GM19324 (cell line): ENCODE data around the gene DNAH11.
"Not testable (repeated sequence)": the region's sequence is repeated elsewhere in the genome, so short reads cannot be mapped to it uniquely, and the experiment has no call there.

ENCODE experiments used
- ATAC-seq: cut with Tn5 transposase; IDR thresholded peaks from one replicate; pipeline ENCODE4 v1.9.1; 2021; ENCODE audit warnings: mild to moderate bottlenecking, moderate library complexity; ENCODE audit not compliant: unreplicated experiment, low FRiP score

DNAH11 gene

DNA sequence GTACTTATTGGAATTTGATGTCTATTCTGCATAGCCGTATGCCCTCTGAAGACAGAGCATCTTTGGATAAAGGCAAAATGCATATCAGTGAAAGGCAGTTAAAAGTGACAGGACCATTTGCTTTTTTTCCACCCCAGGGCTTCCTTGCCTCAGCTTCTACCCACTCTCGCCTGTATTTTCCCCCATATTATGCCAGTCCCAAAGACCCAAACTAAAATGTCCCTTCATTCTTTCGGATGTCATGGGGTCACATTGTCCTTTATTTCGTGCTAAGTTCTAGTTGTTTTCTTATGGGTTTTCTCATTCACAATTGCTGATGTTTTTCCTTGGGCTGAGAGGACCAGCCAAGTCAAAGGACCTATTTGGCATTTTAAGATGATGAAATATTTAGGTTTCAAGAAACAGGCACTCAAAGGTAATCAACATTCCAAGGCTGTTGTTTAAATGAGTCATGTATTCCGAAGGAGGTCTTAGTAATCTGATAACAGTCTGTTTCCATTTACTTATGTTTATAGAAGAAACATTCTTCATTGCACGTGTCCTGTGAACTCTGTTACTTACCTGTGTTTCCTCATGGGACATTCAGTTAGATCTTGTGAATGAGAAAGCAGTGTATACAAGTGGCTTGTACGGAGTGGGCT is 74.1 kb downstream of the DNAH11 start:
- no peak for ATAC-seq

- no peak for ATAC-seq
These were observed 74.7 kb downstream of the DNAH11 start for GRCh38 chr7:21617513-21617912.

- no peak for ATAC-seq
These were observed 75.1 kb downstream of the DNAH11 start for GRCh38 chr7:21617916-21618390.

DNA sequence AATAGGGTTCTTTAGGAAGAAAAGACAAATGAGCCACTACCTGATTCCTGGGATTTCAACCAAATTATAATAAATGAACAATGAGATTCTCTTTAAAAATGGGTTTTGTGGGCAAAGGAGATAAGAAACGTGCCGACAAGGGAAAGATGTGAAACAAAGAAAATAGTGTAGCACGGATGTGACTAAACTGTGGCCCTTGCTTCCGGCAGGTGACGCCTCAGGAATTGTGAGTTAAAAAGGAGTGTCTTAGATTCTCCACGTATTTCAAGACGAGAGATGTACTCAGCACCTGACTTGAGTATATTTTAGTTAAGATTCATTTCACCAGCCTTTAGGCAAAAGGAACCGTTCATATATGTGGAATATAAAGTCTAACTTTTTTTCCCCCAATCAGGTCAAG is 75.9 kb downstream of the DNAH11 start:
- ATAC-seq: no peak

DNA sequence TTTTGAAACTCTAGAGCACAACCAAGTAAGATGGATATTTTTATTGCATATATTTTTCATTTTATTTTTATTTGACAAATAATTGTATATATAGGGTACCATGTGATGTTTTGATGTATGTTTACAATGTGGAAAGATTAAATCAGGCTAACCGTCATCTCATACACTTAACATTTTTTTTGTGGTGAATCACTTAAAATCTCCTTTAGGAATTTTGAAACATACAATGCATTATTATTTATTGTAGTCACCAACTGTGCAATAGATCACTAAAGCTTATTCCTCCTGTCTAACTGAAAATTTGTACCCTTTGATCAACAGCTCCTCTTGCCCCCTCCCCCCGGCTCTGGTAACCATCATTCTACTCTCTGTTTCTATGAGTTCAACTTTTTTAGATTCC is 77.2 kb downstream of the DNAH11 start:
- no peak for ATAC-seq

DNA sequence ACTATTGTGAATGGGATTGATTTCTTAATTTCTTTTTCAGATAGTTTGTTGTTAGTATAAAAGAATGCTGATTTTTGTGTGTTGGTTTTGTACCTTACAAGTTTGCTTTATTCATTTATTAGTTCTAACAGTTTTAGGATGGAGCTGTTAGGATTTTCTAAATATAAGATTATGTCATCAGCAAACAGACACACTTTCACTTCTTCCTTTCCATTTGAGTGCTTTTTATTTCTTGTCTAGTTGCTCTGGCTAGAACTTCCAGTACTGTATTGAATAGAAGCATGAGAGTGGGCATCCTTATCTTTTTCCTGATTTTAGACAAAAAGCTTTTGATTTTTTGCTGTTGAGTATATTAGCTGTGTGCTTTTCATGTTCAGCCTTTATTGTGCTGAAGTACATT is 81.5 kb downstream of the DNAH11 start:
- no peak for ATAC-seq

DNA sequence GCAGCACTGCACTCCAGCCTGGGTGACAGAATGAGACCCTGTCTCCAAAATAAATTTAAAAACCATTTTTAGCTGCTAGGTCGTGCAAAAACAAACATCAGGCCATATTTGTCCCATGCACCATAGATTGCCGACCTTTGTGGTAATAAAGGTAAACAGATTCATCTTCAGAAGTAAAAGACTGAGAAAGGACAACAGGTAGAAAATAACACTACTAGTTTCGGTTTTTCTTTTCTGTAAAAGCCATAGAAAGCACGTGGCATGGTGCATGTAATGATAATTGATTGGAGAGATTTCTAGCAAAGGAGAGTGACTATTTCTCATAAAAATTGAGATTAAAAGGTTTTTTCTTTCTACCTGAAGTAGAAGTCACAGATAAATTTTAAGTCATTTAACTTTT is 93.9 kb downstream of the DNAH11 start:
- no peak for ATAC-seq

GRCh38 chr7:21639206-21639868 is 96.5 kb downstream of the DNAH11 start:
- ATAC-seq: no peak

GRCh38 chr7:21640105-21640504 is 97.3 kb downstream of the DNAH11 start:
- ATAC-seq: no peak

DNA sequence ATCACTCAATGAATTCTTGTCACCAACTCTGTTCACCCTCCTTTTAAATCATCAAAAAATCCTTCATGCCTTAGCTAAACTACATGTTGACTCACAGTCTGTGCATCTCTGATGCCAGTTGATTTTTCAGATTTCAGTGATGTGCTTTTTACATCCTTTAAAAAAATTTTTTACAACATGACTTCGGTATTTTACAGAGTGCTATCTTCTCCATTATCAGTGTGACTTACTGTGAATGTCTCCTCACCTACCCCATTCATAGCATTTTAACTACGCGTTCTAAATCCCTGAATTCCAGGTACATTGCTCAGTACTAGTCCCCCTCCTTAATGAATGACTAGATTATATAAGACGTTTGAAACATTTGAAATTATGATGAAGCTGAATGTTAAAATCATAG is 98.7 kb downstream of the DNAH11 start:
- ATAC-seq: no peak

DNA sequence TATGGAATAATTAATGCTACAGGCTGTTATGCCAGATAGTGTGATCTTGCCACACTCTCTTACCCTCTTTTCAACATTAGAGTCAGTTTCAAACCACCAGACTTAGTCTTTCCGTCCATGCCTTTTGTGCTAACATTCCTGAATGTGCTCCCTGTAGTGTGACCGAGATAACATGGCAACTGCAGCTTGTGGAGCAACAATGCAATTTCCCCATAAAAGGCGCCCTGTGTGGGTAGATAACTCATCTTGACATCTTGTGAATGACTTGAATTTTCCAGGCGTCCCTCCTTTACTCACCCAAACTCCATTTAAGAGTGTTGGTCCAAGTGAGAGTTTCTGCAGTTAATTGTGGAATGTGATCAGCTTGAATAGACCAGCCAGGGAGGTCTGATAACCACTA is 99.6 kb downstream of the DNAH11 start:
- no peak for ATAC-seq

- no peak for ATAC-seq
These were observed 108.9 kb downstream of the DNAH11 start for GRCh38 chr7:21651697-21652096.

GRCh38 chr7:21653623-21654022 is 110.8 kb downstream of the DNAH11 start:
- no peak for ATAC-seq

- ATAC-seq: no peak
These were observed 113.2 kb downstream of the DNAH11 start for GRCh38 chr7:21656081-21656480.

GRCh38 chr7:21656796-21657195 is 114.0 kb downstream of the DNAH11 start:
- no peak for ATAC-seq

DNA sequence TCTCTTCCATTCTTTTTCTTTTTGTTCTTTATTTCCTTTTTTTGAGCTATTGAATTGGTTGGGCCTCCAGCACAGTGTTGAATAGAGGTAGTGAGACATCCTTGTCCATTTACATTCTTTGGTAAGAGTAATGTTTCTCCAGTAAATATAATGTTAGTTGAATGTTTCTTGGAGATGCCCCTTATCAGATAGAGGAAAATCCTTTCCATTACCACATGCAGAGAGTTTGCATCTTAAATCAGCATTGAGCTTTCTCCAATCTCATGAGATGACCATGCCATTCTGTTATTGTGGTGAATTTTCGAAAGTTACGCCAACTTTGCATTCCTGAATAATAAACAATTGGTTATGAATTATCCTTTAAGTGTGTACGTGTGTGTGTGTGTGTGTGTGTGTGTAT is 127.7 kb downstream of the DNAH11 start:
- ATAC-seq: no peak

DNA sequence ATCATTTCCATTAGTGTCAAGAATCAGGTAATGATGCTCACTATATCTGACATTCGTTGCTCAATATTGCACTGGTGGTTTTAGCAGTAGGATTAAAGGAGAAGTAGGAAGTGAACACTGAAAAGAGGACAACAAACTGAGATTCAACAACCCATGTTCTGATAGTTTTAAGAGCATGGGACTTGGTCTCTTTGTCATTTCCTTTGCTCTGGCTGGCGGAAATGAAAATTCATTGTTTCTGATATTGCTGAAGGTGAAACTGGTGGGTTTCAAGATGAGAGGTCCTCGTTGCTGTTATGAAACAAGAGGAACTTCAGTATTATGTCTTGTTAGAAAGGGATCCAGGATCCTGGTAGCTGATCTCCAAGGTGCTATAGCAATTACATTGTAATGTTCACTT is 129.0 kb downstream of the DNAH11 start:
- ATAC-seq: no peak

DNA sequence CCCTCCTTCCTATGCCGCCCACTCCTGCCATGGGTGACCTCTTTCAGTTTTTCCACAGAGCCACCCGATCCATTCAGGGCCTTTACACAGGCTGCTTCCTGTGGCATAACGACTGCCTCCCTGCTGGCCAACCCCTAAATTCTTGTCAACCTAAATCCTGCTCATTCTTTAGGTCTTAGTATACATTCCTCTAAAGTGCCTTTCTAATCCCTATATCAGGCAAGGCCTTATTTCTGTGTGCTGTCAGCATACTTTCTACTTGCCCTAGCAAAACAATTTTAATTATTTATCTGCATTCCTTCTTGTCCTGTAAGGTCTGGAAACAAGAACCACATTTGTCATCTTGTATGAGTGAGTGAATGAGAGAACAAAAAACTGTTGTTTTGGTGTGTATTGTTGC is 132.4 kb downstream of the DNAH11 start:
- ATAC-seq: no peak

GRCh38 chr7:21690705-21691104 is 147.9 kb downstream of the DNAH11 start:
- ATAC-seq: no peak

- ATAC-seq: not testable (repeated sequence)
These were observed 148.3 kb downstream of the DNAH11 start for GRCh38 chr7:21691146-21691545.

- ATAC-seq: not testable (repeated sequence)
These were observed 157.7 kb downstream of the DNAH11 start for GRCh38 chr7:21700587-21700986.

GRCh38 chr7:21702303-21702702 is 159.5 kb downstream of the DNAH11 start:
- ATAC-seq: no peak
